GM20000 (cell line): ENCODE results near the gene HYAL2.

ENCODE experiments used
- DNase-seq: peaks from one replicate; pipeline ENCODE4 v3.0.0; 2012; ENCODE audit warnings: low spot score
- TF ChIP-seq, protein P1 (sequence below): IDR thresholded peaks from 2 replicates; pipeline ENCODE4 v1.5.1; 2012; ENCODE audit warnings: mild to moderate bottlenecking, control low read depth; ENCODE audit errors: extremely low read depth, missing control alignments

Gene HYAL2

DNA sequence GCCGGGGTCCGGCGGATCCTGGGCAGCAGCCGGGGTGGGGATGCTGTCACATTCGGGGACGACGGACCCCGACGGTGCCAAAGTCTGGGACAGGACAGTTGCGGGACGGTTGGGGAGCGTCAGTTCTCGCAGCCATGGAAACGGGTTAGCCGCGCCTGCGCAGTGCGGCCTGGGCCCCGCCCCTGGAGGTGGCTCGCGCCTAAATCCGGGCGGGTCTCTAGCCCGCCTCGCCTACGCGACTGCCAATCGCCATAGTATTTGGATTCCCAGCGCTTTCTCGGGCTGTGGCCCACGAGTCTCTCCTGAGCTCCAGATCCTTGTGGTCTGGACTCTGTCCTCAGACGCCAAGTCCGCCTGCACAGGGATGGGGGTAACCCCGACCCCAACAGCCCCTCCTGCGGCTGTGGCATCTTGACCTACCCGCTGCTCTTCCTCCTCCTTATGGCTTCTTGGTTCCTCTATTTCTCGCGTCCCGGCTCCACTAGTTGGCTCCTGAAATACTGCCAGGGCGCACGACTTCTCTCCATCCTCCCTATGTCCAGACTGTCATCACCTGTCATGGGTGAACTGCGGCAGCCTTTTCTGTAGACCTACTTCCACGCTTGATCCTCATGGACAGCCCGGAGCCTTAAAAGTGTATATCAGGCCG is 23.2 kb upstream of the HYAL2 start, which contains the start of gene ZMYND10:
Gene ZMYND10, minus strand, starts transcription at position 147 of the 649 bp plus-strand sequence. CDS start 153 bp downstream, outside the sequence.
- DNase-seq: peak; percentile 85
- TF ChIP-seq, protein P1, sequence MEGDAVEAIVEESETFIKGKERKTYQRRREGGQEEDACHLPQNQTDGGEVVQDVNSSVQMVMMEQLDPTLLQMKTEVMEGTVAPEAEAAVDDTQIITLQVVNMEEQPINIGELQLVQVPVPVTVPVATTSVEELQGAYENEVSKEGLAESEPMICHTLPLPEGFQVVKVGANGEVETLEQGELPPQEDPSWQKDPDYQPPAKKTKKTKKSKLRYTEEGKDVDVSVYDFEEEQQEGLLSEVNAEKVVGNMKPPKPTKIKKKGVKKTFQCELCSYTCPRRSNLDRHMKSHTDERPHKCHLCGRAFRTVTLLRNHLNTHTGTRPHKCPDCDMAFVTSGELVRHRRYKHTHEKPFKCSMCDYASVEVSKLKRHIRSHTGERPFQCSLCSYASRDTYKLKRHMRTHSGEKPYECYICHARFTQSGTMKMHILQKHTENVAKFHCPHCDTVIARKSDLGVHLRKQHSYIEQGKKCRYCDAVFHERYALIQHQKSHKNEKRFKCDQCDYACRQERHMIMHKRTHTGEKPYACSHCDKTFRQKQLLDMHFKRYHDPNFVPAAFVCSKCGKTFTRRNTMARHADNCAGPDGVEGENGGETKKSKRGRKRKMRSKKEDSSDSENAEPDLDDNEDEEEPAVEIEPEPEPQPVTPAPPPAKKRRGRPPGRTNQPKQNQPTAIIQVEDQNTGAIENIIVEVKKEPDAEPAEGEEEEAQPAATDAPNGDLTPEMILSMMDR: no peak

DNA sequence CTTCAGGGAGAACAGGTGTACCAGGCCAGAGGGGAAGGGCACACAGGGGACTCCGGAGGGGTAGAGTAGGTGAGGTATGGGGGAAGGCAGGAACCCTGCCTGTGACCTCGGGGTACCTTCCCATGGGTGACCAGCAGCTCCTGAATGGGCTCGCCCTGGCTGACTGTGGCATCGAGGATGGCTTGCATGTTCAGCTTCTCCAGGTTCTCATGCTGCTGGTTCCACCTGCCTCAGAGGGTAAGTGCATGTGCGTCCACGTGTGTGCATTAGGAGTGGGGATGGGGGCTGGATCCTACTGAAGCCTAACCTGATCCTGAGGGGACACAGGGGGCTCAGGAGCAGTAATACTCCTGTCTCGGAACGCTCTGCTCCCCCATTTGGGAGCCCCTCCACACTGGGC is 22.5 kb upstream of the HYAL2 start:
- TF ChIP-seq, protein P1: no peak
- no peak for DNase-seq

DNA sequence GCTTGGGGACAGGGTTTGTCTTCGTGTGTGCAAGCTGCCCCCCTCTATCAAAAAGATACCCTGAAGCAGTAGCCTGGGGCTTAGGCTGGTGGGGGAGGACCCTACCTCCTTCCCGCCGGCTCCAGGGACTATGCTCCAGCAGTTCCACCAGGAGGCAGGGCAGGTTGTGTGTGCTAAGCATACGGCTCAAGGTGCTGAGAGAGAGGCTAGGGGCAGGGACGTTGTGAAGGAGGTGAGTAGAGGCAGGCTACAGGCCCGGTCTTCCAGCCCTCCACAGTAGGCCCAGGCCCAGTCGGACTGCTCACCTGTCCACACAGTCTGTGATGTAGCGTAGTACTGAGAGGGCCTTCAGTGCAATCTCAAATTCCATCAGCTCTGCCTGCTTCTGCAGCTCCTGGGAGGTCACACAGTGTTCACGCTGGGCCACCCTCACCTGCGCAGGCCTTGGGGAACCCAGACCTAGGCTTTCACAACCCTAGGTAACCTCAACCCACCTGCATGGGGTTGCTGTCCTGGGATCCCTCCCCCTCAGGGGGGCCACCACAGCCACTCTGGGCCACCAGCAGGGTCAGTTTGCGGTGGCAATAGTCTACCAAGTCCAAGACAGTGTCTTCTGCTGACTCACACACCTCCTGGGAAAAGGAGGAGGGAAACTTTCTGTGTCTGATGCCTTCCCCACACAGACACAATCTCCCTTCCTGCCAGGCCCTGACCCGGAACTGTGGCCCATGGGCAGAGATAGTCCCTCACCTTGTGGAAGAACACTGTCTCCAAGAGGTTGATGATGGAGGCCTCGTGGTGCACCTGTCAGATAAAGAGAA is 20.5 kb upstream of the HYAL2 start:
- TF ChIP-seq, protein P1: no peak
- DNase-seq: no peak

DNA sequence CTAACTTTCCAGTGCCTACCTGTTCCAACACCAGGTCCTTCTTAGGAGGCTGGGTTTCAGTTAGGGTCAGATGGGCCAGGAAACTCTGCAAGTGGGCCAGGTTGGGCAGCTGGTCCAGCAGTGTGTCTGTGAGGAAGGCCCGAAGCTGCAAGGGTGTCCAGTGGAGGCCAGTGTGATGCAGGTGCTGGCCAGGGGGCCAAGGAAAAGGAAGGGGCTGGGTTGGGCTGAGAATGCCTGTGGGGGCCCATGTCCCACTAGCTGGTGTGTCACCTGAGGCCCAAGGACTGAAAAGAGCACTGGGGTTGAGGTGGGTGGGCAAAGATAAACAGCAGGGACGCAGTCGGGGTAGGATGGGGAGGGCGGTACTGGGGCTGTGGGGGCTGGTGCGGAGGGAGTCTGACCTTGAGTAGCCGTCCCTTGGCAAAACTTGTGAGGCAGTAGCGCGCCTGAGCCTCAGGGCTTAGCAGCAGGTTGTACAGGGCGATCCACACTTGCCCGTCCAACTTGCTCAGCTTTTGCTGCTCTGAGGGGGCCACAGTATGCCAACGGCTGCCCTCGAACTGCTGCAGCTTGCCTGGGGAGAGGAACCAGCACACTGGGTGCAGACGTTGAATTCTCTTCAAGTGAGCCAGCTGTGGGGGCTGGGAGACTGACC is 19.6 kb upstream of the HYAL2 start:
- TF ChIP-seq, protein P1: no peak
- DNase-seq: no peak

DNA sequence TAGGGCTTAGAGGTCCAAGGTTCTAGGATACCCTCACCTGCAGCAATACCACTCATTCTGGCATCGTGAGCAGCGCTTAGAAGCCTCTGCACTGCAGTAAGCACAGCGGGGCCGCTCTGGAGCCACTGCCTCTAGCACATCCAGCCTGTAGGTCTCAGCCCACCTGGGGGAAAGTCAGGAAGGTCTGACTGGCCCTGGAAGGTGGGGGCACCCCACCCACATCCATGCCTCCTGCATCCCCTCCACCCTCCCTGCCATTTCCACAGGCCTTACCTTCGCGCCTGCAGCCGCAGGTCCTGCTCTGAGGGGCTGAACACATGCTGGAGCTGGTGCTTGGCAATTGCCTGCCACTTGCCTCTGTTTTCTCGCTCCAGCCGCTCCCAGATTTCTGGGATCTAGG is 19.0 kb upstream of the HYAL2 start:
- no peak for DNase-seq
- TF ChIP-seq, protein P1: no peak

DNA sequence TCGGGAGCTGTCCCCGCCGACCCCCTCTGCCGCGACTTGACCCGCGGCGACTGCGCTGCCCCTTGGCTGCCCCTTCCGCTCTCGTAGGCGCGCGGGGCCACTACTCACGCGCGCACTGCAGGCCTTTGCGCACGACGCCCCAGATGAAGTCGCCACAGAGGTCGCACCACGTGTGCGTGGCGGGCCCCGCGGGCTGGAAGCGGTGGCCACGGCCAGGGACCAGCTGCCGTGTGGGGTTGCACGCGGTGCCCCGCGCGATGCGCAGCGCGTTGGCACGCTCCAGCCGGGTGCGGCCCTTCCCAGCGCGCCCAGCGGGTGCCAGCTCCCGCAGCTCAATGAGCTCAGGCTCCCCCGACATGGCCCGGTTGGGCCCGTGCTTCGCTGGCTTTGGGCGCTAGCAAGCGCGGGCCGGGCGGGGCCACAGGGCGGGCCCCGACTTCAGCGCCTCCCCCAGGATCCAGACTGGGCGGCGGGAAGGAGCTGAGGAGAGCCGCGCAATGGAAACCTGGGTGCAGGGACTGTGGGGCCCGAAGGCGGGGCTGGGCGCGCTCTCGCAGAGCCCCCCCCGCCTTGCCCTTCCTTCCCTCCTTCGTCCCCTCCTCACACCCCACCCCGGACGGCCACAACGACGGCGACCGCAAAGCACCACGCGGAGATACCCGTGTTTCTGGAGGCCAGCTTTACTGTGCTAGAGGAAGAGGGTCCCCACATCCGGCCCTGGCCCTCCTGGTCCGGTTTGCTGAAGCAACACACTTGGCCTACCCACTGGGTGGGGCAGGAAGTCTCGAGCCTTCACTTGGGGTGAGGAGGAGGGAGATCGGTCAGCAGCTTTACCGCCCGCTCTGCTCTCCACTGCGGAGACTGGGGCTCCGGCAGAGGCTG is 18.1 kb upstream of the HYAL2 start, which contains the start of gene RASSF1:
Gene RASSF1, minus strand, starts transcription at position 389 of the 882 bp plus-strand sequence. Its CDS starts 31 bp downstream, at position 358.
- TF ChIP-seq, protein P1: no peak
- DNase-seq: peak; percentile 79
